MV-4-11 (cell line): ENCODE measurements around the gene FMN2.
"Not testable (repeated sequence)": the region's sequence is repeated elsewhere in the genome, so short reads cannot be mapped to it uniquely, and the experiment has no call there.

ENCODE experiments used
- DNase-seq: peaks from one replicate; lab custom pipeline; 2025; lab: John Stamatoyannopoulos, UW

The FMN2 gene

GRCh38 chr1:240254778-240255291 lies 163.2 kb downstream of the FMN2 start:
- DNase-seq, result no peak

- no peak for DNase-seq
Observed at GRCh38 chr1:240255922-240256321, 164.2 kb downstream of the FMN2 start.

- DNase-seq, result no peak
Observed at GRCh38 chr1:240256836-240257503, 165.3 kb downstream of the FMN2 start.

GRCh38 chr1:240258910-240259309 lies 167.2 kb downstream of the FMN2 start:
- DNase-seq, result no peak

GRCh38 chr1:240264494-240264893 lies 172.8 kb downstream of the FMN2 start:
- DNase-seq, result not testable (repeated sequence)

GRCh38 chr1:240271081-240271480 lies 179.4 kb downstream of the FMN2 start:
- no peak for DNase-seq

- DNase-seq, result no peak
Observed at GRCh38 chr1:240274569-240274968, 182.9 kb downstream of the FMN2 start.

- not testable (repeated sequence) for DNase-seq
Observed at GRCh38 chr1:240275219-240275618, 183.5 kb downstream of the FMN2 start.

GRCh38 chr1:240278082-240278481 lies 186.4 kb downstream of the FMN2 start:
- DNase-seq, result no peak

- DNase-seq, result no peak
Observed at GRCh38 chr1:240280560-240281322, 189.1 kb downstream of the FMN2 start.

GRCh38 chr1:240282061-240282830 lies 190.6 kb downstream of the FMN2 start:
- no peak for DNase-seq

- no peak for DNase-seq
Observed at GRCh38 chr1:240284656-240285414, 193.2 kb downstream of the FMN2 start.

- DNase-seq, result peak; percentile 11
Observed at GRCh38 chr1:240285540-240285939, 193.9 kb downstream of the FMN2 start.

- DNase-seq, result no peak
Observed at GRCh38 chr1:240287722-240288121, 196.0 kb downstream of the FMN2 start.

- DNase-seq, result no peak
Observed at GRCh38 chr1:240293706-240294105, 202.0 kb downstream of the FMN2 start.

- DNase-seq, result no peak
Observed at GRCh38 chr1:240294566-240294965, 202.9 kb downstream of the FMN2 start.

- no peak for DNase-seq
Observed at GRCh38 chr1:240295811-240296210, 204.1 kb downstream of the FMN2 start.

- no peak for DNase-seq
Observed at GRCh38 chr1:240304466-240304865, 212.8 kb downstream of the FMN2 start.

GRCh38 chr1:240306673-240307072 lies 215.0 kb downstream of the FMN2 start:
- no peak for DNase-seq

GRCh38 chr1:240308096-240308495 lies 216.4 kb downstream of the FMN2 start:
- no peak for DNase-seq

GRCh38 chr1:240309769-240310168 lies 218.1 kb downstream of the FMN2 start:
- no peak for DNase-seq
